Measurements from ENCODE around the gene WWOX. TPM values are rescaled to one million over a fixed set of nuclear protein-coding genes. Genes with fewer than 3 reads are reported as not detected.

Gene WWOX
- polyA plus RNA-seq, 1 donor (not counting 4 experiments of a cell fraction or from before 2014, with no cell fraction given), result 5.1 TPM

DNA sequence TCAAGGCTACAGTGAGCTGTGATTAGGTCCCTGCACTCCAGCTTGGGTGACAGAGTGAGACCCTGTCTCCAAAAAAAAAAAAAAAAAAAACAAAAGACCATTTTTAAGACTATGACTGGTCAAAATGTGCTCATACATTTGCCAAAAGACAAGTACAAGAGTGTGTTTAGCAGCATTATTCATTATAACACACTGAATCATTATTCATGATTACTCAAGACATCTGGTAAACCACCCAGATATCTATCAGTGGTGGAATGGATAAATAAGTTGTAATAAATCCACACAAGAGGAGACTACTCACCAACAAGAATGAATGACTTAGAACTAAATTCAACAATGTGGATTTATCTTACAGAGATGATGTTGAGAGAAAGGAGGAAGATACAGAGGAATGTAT is 784.8 kb downstream of the WWOX start:
- Histone ChIP-seq H3K36me3 (ENCODE audit: control insufficient read depth in 2 of 2, extremely low read depth in 1 of 2, insufficient read depth in 2 of 2, low read length in 2 of 2) (no peaks in the 10 kb centered on the region), H3K27ac (ENCODE audit: control insufficient read depth, insufficient read depth, low read length) (no peak overlapping the region), H2AFZ (ENCODE audit: control insufficient read depth, low read length) (no peak overlapping the region), H3K79me2 (ENCODE audit: control insufficient read depth, insufficient read depth, low read length) (no peaks in the 10 kb centered on the region), H4K20me1 (ENCODE audit: control insufficient read depth, extremely low read depth, insufficient read depth, low read length) (no peaks in the 10 kb centered on the region), H3K4me1 (ENCODE audit: control insufficient read depth, extremely low read depth, insufficient read depth, low read length) (no peaks in the 10 kb centered on the region), H3K4me2 (ENCODE audit: control insufficient read depth, extremely low read depth, insufficient read depth, low read depth, low read length) (no peak overlapping the region), H3K9ac (ENCODE audit: control insufficient read depth, extremely low read depth, insufficient read depth, low read length) (no peak overlapping the region), H3K27me3 (ENCODE audit: control insufficient read depth, extremely low read depth, insufficient read depth, low read length) (no peaks in the 10 kb centered on the region), H3K4me3 (ENCODE audit: control insufficient read depth in 2 of 3, extremely low read depth in 1 of 3, insufficient read depth in 2 of 3, low read depth in 1 of 3, low read length in 3 of 3) (no peak overlapping the region), H3K9me1 (ENCODE audit: control insufficient read depth, extremely low read depth, insufficient read depth, low read length) (no peaks in the 10 kb centered on the region), H3K9me3 (ENCODE audit: control insufficient read depth, low read depth, low read length) (no peaks in the 10 kb centered on the region)
- DNase-seq (ENCODE audit: low read depth, low spot score) (no peak), FAIRE-seq (no peak)
- TF ChIP-seq EZH2 (IDR thresholded peaks at IDR 0.05; ENCODE audit: low read length), result no peak
- TF ChIP-seq, protein P1, sequence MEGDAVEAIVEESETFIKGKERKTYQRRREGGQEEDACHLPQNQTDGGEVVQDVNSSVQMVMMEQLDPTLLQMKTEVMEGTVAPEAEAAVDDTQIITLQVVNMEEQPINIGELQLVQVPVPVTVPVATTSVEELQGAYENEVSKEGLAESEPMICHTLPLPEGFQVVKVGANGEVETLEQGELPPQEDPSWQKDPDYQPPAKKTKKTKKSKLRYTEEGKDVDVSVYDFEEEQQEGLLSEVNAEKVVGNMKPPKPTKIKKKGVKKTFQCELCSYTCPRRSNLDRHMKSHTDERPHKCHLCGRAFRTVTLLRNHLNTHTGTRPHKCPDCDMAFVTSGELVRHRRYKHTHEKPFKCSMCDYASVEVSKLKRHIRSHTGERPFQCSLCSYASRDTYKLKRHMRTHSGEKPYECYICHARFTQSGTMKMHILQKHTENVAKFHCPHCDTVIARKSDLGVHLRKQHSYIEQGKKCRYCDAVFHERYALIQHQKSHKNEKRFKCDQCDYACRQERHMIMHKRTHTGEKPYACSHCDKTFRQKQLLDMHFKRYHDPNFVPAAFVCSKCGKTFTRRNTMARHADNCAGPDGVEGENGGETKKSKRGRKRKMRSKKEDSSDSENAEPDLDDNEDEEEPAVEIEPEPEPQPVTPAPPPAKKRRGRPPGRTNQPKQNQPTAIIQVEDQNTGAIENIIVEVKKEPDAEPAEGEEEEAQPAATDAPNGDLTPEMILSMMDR (optimal IDR thresholded peaks at IDR 0.05 in 1 of 3, IDR thresholded peaks at IDR 0.05 in 1 of 3, conservative IDR thresholded peaks at IDR 0.05 in 1 of 3; ENCODE audit: extremely low read depth in 1 of 3, insufficient read depth in 2 of 3, low read length in 3 of 3), result no peak
- dilution Hi-C loops (cut with MboI; ENCODE audit: extremely low pct_ligation_motif_present, low sequenced_read_pairs), result no loop called here

- Histone ChIP-seq H3K9me1 (ENCODE audit: control insufficient read depth, extremely low read depth, insufficient read depth, low read length) (no peaks in the 10 kb centered on the region), H3K36me3 (ENCODE audit: control insufficient read depth in 2 of 2, extremely low read depth in 1 of 2, insufficient read depth in 2 of 2, low read length in 2 of 2) (no peaks in the 10 kb centered on the region), H3K4me1 (ENCODE audit: control insufficient read depth, extremely low read depth, insufficient read depth, low read length) (no peaks in the 10 kb centered on the region), H3K27me3 (ENCODE audit: control insufficient read depth, extremely low read depth, insufficient read depth, low read length) (no peaks in the 10 kb centered on the region), H3K4me3 (ENCODE audit: control insufficient read depth in 2 of 3, extremely low read depth in 1 of 3, insufficient read depth in 2 of 3, low read depth in 1 of 3, low read length in 3 of 3) (no peak overlapping the region), H3K4me2 (ENCODE audit: control insufficient read depth, extremely low read depth, insufficient read depth, low read depth, low read length) (no peak overlapping the region), H4K20me1 (ENCODE audit: control insufficient read depth, extremely low read depth, insufficient read depth, low read length) (no peaks in the 10 kb centered on the region), H3K9me3 (ENCODE audit: control insufficient read depth, low read depth, low read length) (no peaks in the 10 kb centered on the region), H3K9ac (ENCODE audit: control insufficient read depth, extremely low read depth, insufficient read depth, low read length) (no peak overlapping the region), H3K79me2 (ENCODE audit: control insufficient read depth, insufficient read depth, low read length) (no peaks in the 10 kb centered on the region), H2AFZ (ENCODE audit: control insufficient read depth, low read length) (no peak overlapping the region), H3K27ac (ENCODE audit: control insufficient read depth, insufficient read depth, low read length) (no peak overlapping the region)
- TF ChIP-seq EZH2 (IDR thresholded peaks at IDR 0.05; ENCODE audit: low read length), result no peak
- TF ChIP-seq, protein P1 (optimal IDR thresholded peaks at IDR 0.05 in 1 of 3, IDR thresholded peaks at IDR 0.05 in 1 of 3, conservative IDR thresholded peaks at IDR 0.05 in 1 of 3; ENCODE audit: extremely low read depth in 1 of 3, insufficient read depth in 2 of 3, low read length in 3 of 3), result no peak
- no peak for DNase-seq (ENCODE audit: low read depth, low spot score)
- no peak for FAIRE-seq
- dilution Hi-C loops (cut with MboI; ENCODE audit: extremely low pct_ligation_motif_present, low sequenced_read_pairs), result no loop called here
These were observed 789.9 kb downstream of the WWOX start for GRCh38 chr16:78889346-78889745.

Measured in keratinocyte (primary cell).